Motor neuron (in vitro differentiated cells): ENCODE measurements around the gene GPR3. TPM values are rescaled to one million over a fixed set of nuclear protein-coding genes. Genes with fewer than 3 reads are reported as not detected.
A peak's percentile ranks its signal among the peaks of the same experiment; 100 is the strongest.

Experiments
- ATAC-seq, 8 experiments: fragments of 200-7000 bp; cut with Tn5 transposase; replicated peaks in 6 of 8; 2 replicates each; pipeline ENCODE4 v1.8.0; 2021; ENCODE audit warnings: mild to moderate bottlenecking in 8 of 8, moderate library complexity in 8 of 8
- H3K27ac ChIP-seq, 2 donors: fragments of 250-450 bp; sonication (Bioruptor Pico); 2 replicates each; pipeline ENCODE4 v1.9.0; 2021; ENCODE audit warnings: antibody characterized with exemption in 2 of 2, mild to moderate bottlenecking in 2 of 2, moderate library complexity in 1 of 2
- H3K4me1 ChIP-seq, 2 donors: fragments of 250-450 bp; sonication (Bioruptor Pico); replicated peaks in 1 of 2; 2 replicates each; pipeline ENCODE4 v1.6.1; 2021; ENCODE audit warnings: antibody characterized with exemption in 2 of 2, mild to moderate bottlenecking in 2 of 2, moderate library complexity in 1 of 2
- H3K4me3 ChIP-seq, 5 donors: fragments of 250-450 bp; sonication (Bioruptor Pico); 2 replicates each; pipeline ENCODE4 v1.9.0; 2021; ENCODE audit warnings: antibody characterized with exemption in 5 of 5, mild to moderate bottlenecking in 5 of 5, moderate library complexity in 4 of 5
- WGBS, 10 experiments: fragments of 450-650 bp; shearing (Covaris generic); methylation state at CpG; one replicate each; pipeline ENCODE4 v1.0.0; 2022; 5-methylcytosine and 5-hydroxymethylcytosine counted together
- in situ Hi-C, 9 experiments: fragments of 400-800 bp; cut with MboI; loops; one replicate each; pipeline ENCODE4 v1.15.0; 2021; ENCODE audit warnings: low sequenced_read_pairs in 9 of 9, low pct_unique_long_range_greater_than_20kb in 2 of 9; ENCODE audit not compliant: unreplicated experiment in 9 of 9
- total RNA-seq, 8 experiments: library from RNA; unstranded; fragments of 300-600 nt; gene quantifications; 2 replicates each; pipeline versions ENCODE4 v1.2.3 to v1.2.4, GENCODE V29; 2022

GPR3 gene
- total RNA-seq, 8 experiments from 2014 or later: 0.56 to 4.0 (median 2.5) TPM

- in situ Hi-C loops: no loop called here
- Histone ChIP-seq H3K27ac (no peak overlapping the region), H3K4me3 (no peak overlapping the region), H3K4me1 (peaks cover 5 to 25% of the 10 kb centered on the region in 2 donors)
- no peak for ATAC-seq
- 80 to 97% (median 95%) methylated on average over 3 to 11 of the region's 13 CpGs; no CpG with 5 or more reads in 7 of the 10 experiments for WGBS, 10 experiments
These were observed 39.3 kb upstream of the GPR3 start for GRCh38 chr1:27353166-27353565.

DNA sequence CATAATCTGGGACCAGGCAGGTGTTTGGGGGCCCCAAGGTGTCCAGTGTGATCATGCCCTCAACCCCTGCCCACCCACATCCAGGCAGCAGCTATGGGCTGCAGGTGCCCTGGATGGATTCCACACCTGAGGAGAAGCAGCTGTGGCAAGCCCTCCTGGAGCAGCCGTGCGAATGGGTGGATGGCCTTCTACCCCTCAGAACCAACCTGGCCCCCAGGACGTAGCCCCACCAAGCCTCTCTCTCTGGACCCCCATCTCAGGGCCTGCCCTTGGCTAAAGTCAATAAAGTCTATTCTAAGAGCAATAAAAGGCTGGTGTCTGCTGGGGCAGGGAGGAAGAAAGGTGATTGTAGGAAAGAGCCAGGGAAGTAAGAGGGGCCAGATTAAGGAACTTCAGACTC, 38.8 kb upstream of the GPR3 start:
- in situ Hi-C loops: no loop called here

GRCh38 chr1:27355683-27356082, 36.7 kb upstream of the GPR3 start:
- no peak for ATAC-seq
- WGBS, 10 experiments: 40 to 100% (median 94%) methylated on average over 1 to 5 of the region's 5 CpGs; no CpG with 5 or more reads in 4 of the 10 experiments

More for the DNA sequence above, 38.8 kb upstream of the GPR3 start:
- Histone ChIP-seq H3K27ac (no peak overlapping the region), H3K4me1 (peaks cover 5 to 25% of the 10 kb centered on the region in 2 donors), H3K4me3 (no peak overlapping the region)
- 86% methylated on average over 1 of the region's 3 CpGs; no CpG with 5 or more reads in 9 of the 10 experiments for whole genome bisulfite sequencing, 10 experiments
- no peak for ATAC-seq

DNA sequence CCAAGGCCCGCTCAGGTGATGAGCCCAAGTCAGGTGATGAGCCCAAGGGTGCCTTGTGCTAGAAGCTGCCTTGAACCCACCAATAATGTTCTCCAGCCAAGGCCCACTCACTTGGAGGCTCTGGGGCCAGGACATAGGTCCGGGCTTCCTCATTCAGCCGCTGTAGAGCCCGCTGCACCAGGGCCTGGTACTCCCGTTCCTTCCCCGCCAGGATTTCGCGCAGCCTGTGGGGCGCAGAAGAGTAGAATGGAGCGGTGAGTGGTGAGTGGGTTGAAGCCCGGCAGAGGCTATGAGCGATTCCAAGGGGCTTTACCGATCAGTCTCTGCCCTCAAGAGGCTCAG, 36.2 kb upstream of the GPR3 start:
- no peak overlapping the region for H3K27ac ChIP-seq
- ATAC-seq: no peak
- peaks cover 5 to 14% of the 10 kb centered on the region in 2 donors for H3K4me1 ChIP-seq
- in situ Hi-C loops: no loop called here
- WGBS, 10 experiments: 80 to 100% (median 94%) methylated on average over 1 to 7 of the region's 13 CpGs; no CpG with 5 or more reads in 5 of the 10 experiments
- H3K4me3 ChIP-seq: no peak overlapping the region

More at GRCh38 chr1:27355683-27356082, 36.7 kb upstream of the GPR3 start:
- Histone ChIP-seq H3K4me1 (peaks cover 7 to 18% of the 10 kb centered on the region in 2 donors), H3K4me3 (no peak overlapping the region), H3K27ac (no peak overlapping the region)
- in situ Hi-C loops: no loop called here

GRCh38 chr1:27356619-27357280, 35.7 kb upstream of the GPR3 start:
- in situ Hi-C loops: no loop called here
- Histone ChIP-seq H3K27ac (no peak overlapping the region), H3K4me3 (no peak overlapping the region), H3K4me1 (peaks cover 3 to 10% of the 10 kb centered on the region in 2 donors)
- 88 to 100% (median 100%) methylated on average over 1 to 3 of the region's 37 CpGs; no CpG with 5 or more reads in 7 of the 10 experiments for WGBS, 10 experiments
- ATAC-seq: peak in 2 of 8 experiments; percentile 74 to 79

DNA sequence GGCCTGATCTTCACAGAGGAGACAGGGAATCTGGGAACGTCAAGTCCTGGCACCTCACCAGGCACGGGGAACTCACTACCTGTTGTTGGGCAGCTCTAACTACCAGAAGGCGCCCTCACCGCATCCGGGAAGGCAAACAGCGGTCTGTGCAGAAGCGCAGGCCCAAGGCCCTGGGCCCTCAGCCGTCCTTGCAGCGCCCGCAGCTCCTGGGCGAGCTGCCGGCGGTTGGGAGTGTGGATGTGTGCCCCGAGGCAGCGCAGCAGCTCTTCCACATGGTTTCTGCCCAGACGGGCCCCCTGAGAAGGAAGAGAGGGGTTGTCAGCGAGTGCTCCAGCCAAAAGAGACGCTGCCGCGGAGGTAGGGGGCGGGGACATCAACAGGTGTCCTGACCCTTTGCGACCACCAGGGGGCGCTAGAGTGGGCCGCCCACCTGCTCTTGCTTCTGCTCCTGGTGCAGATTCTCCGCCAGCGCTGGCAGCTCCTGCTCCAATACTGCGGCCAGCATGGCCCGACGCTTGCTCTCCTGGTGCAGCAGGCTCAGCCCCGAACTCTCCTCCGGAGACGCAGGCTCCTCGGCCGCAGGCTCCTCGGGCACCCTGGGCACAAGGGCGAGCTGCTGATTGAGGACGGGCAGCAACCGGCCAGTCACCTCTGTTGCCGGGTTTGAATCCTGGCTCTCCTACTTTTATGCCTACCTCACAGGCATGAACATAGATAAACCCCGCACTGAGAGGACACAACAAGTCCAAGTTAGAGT, 35.0 kb upstream of the GPR3 start:
- peak in 7 of 8 experiments; percentile 10 to 74 (median 43) for ATAC-seq
- in situ Hi-C loops: no loop called here
- H3K4me3 ChIP-seq: no peak overlapping the region
- WGBS, 10 experiments: 7 to 92% (median 34%) methylated on average over 2 to 27 of the region's 40 CpGs; no CpG with 5 or more reads in 4 of the 10 experiments
- no peak overlapping the region for H3K27ac ChIP-seq
- peaks cover 3 to 10% of the 10 kb centered on the region in 2 donors for H3K4me1 ChIP-seq

- Histone ChIP-seq H3K27ac (no peak overlapping the region), H3K4me3 (no peak overlapping the region), H3K4me1 (peaks cover 3 to 10% of the 10 kb centered on the region in 2 donors)
- in situ Hi-C loops: no loop called here
- no peak for ATAC-seq
- 80 to 93% (median 88%) methylated on average over 1 to 15 of the region's 21 CpGs; no CpG with 5 or more reads in 6 of the 10 experiments for WGBS, 10 experiments
These were observed 34.1 kb upstream of the GPR3 start for GRCh38 chr1:27358038-27358927.

DNA sequence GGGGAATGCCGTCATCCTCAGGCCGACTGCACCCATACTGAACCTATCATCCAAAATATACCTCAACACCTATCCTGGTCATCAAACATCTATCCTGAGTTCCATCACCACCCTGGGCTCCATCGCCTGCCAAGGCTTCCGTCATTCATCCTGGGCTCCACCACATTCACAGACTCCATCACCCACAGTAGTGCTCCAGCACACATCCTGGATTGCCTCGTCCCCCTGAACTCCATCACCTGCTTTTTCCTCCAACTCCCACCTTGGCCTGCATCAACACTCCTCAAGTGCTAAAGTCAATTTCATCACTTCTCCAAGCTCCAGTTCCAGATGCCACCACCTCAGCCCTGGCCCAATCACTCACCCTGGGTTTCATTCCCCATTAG, 33.5 kb upstream of the GPR3 start:
- Histone ChIP-seq H3K27ac (no peak overlapping the region), H3K4me1 (peaks cover 3 to 10% of the 10 kb centered on the region in 2 donors), H3K4me3 (no peak overlapping the region)
- no peak for ATAC-seq
- 80 to 100% (median 97%) methylated on average over 1 to 5 of the region's 5 CpGs; no CpG with 5 or more reads in 3 of the 10 experiments for WGBS, 10 experiments
- in situ Hi-C loops: no loop called here

- Histone ChIP-seq H3K4me3 (peak overlapping the region in 1 of 5 donors; percentile 17), H3K4me1 (peaks cover 4 to 13% of the 10 kb centered on the region in 2 donors), H3K27ac (no peak overlapping the region)
- in situ Hi-C loops: no loop called here
- ATAC-seq: peak in 1 of 8 experiments; percentile 0
- WGBS, 10 experiments: 0 to 100% (median 59%) methylated on average over 1 to 8 of the region's 9 CpGs; no CpG with 5 or more reads in 5 of the 10 experiments
These were observed 32.6 kb upstream of the GPR3 start for GRCh38 chr1:27359822-27360158.

DNA sequence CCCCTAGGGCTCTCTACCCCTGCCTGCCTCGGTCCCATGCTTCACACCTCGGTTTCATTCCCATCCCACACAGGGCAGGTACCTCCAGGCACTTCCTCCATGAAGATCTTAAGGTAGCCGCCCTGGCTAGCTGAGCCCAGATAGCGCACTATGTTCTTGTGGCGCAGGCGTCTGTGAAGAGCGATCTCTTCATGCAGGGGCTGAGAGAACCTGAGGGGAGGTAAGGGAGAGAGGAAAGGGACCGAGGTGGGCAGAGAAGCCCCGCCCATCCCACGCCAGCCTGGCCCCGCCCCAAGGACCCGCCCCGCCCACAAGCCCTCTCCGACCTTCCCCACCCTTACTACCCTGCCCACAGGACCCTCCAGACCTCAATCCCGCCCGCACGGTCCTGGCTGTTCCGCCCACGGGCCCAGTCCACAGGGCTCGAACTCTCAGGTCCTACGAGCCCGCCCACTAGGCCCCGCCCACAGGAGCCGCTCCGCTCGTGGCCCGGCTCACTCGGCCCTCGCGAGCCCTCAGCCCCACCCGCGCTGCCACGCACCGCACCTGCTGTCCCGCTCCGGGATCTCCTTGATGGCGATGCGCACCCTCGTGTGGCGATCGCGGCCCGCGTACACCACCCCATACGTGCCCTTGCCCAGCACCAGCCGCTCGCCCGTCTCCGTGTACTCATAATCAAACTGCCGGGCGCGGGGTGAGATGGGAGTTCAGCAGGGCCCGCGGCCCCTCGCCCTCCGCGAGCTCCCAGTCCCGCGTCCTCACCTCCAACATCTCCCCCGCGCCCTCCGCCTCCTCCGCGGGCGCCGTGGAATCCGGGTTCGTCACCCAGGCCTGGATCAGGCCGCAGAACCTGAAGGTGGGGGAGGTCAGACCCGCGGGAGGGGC, 32.0 kb upstream of the GPR3 start:
- peak in 5 of 8 experiments; percentile 2 to 45 (median 24) for ATAC-seq
- Histone ChIP-seq H3K4me3 (peak overlapping the region in 3 of 5 donors; percentile 8 to 17 (median 16)), H3K4me1 (peaks cover 9 to 18% of the 10 kb centered on the region in 2 donors), H3K27ac (no peak overlapping the region)
- 15 to 98% (median 20%) methylated on average over 2 to 19 of the region's 71 CpGs; no CpG with 5 or more reads in 4 of the 10 experiments for WGBS, 10 experiments
- in situ Hi-C loops: no loop called here

- no peak for ATAC-seq
- H3K27ac ChIP-seq: no peak overlapping the region
- H3K4me1 ChIP-seq: peaks cover 9 to 18% of the 10 kb centered on the region in 2 donors
- no peak overlapping the region for H3K4me3 ChIP-seq
- in situ Hi-C loops: no loop called here
- 68 to 100% (median 92%) methylated on average over 2 to 12 of the region's 21 CpGs; no CpG with 5 or more reads in 2 of the 10 experiments for WGBS, 10 experiments
These were observed 31.4 kb upstream of the GPR3 start for GRCh38 chr1:27361044-27361402.

DNA sequence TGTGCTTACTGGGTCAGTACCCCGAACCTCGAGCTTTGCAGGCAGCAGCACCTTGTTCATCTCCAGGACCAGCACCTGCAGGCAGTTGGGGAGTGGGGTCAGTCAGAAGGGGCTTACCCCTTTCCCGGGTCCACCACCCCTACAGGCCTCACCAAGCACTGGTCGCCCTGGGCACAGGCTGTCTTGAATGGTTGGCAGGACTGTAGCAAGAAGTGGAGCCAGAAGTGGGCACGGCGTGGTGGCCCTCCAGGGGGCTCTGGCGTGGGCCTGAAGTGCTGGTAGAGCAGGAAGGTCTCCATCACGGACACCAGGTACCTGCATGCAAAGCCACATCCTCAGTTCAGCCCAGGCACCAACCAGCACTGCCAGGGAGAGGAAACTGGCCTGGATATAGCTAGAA, 30.9 kb upstream of the GPR3 start:
- no peak overlapping the region for H3K4me3 ChIP-seq
- H3K4me1 ChIP-seq: peaks cover 9 to 18% of the 10 kb centered on the region in 2 donors
- in situ Hi-C loops: no loop called here
- H3K27ac ChIP-seq: no peak overlapping the region
- no peak for ATAC-seq
- WGBS, 10 experiments: 76 to 100% (median 87%) methylated on average over 1 to 4 of the region's 8 CpGs; no CpG with 5 or more reads in 5 of the 10 experiments
